Lower leg skin (tissue), 4 donors: Measurements from ENCODE around the gene SUSD2. TPM values are rescaled to one million over a fixed set of nuclear protein-coding genes. Genes with fewer than 3 reads are reported as not detected.
"Not testable (repeated sequence)": the region's sequence is repeated elsewhere in the genome, so short reads cannot be mapped to it uniquely, and the experiment has no call there.

ENCODE experiments used
- DNase-seq, 2 donors: peaks; one replicate each; pipeline ENCODE4 v3.0.0-alpha.2; 2019; ENCODE audit warnings: low spot score in 2 of 2
- H3K4me3 ChIP-seq: fragments of 200-600 bp; sonication (generic); 2 replicates; pipeline ENCODE4 v1.5.1; 2017; ENCODE audit warnings: mild to moderate bottlenecking, low read depth; ENCODE audit not compliant: poor library complexity, severe bottlenecking
- POLR2A ChIP-seq, 2 donors: fragments of 450-650 bp; IDR thresholded peaks; one replicate each; pipeline ENCODE4 v1.6.1; 2016 to 2017; ENCODE audit warnings: antibody characterized with exemption in 2 of 2, mild to moderate bottlenecking in 1 of 2, moderate library complexity in 1 of 2
- WGBS, 2 donors: methylation state at CpG; one replicate each; pipeline ENCODE4 v1.1.5; 2018; 5-methylcytosine and 5-hydroxymethylcytosine counted together
- intact Hi-C: fragments of 100-400 bp; cut with DNase I; formaldehyde crosslinking; loops from one replicate; pipeline ENCODE4 v1.15.0; 2023; ENCODE audit warnings: low total_unique reads
- total RNA-seq, 4 donors: library from RNA; depleted of rRNA; stranded (reverse); fragments of >200 nt; gene quantifications; one replicate each; pipeline ENCODE4 v1.1.0, GENCODE V29; 2016
- TF ChIP-seq, protein P1 (sequence below), 3 donors: fragments of 450-650 bp; IDR thresholded peaks; one replicate each; pipeline ENCODE4 v1.5.1; 2016; ENCODE audit warnings: antibody characterized with exemption in 3 of 3, mild to moderate bottlenecking in 3 of 3, moderate library complexity in 2 of 3

Gene SUSD2
- total RNA-seq, 4 donors from 2014 or later = 18.3 to 74.3 (median 27.0) TPM

GRCh38 chr22:24233816-24234215 lies 52.5 kb downstream of the SUSD2 start:
- no peak for TF ChIP-seq POLR2A (IDR thresholded peaks at IDR 0.05)
- TF ChIP-seq, protein P1, sequence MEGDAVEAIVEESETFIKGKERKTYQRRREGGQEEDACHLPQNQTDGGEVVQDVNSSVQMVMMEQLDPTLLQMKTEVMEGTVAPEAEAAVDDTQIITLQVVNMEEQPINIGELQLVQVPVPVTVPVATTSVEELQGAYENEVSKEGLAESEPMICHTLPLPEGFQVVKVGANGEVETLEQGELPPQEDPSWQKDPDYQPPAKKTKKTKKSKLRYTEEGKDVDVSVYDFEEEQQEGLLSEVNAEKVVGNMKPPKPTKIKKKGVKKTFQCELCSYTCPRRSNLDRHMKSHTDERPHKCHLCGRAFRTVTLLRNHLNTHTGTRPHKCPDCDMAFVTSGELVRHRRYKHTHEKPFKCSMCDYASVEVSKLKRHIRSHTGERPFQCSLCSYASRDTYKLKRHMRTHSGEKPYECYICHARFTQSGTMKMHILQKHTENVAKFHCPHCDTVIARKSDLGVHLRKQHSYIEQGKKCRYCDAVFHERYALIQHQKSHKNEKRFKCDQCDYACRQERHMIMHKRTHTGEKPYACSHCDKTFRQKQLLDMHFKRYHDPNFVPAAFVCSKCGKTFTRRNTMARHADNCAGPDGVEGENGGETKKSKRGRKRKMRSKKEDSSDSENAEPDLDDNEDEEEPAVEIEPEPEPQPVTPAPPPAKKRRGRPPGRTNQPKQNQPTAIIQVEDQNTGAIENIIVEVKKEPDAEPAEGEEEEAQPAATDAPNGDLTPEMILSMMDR (IDR thresholded peaks at IDR 0.05) = no peak
- no peak overlapping the region for H3K4me3 ChIP-seq
- intact Hi-C loops = no loop called here
- DNase-seq = no peak
- 92 to 96% methylated on average over 14 of the region's 14 CpGs for WGBS, 2 donors

- 85 to 91% methylated on average over 4 of the region's 4 CpGs for WGBS, 2 donors
- no peak for DNase-seq
- TF ChIP-seq POLR2A (IDR thresholded peaks at IDR 0.05) = no peak
- TF ChIP-seq, protein P1 (IDR thresholded peaks at IDR 0.05) = no peak
- H3K4me3 ChIP-seq = no peak overlapping the region
- intact Hi-C loops = no loop called here
Measured at GRCh38 chr22:24235315-24235714, 54.0 kb downstream of the SUSD2 start.

DNA sequence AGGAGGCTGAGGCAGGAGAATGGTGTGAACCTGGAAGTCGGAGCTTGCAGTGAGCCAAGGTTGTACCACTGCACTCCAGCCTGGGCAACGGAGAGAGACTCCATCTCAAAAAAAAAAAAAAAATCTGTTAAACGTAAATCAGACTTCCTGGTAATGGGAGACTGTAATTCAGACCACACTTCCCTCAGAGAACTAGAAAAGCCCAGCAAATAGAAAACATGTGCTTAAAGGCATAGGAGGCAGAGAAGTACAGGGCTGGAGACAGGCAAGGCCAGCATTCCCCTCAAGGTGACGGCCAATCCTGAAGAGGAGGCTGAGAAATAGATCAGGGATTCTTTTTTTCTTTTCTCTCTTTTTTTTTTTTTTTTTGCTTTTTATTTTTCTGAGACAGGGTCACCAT lies 55.4 kb downstream of the SUSD2 start:
- H3K4me3 ChIP-seq = no peak overlapping the region
- TF ChIP-seq, protein P1 (IDR thresholded peaks at IDR 0.05) = no peak
- TF ChIP-seq POLR2A (IDR thresholded peaks at IDR 0.05) = no peak
- WGBS, 2 donors = 67 to 77% methylated on average over 4 of the region's 4 CpGs
- no peak for DNase-seq
- intact Hi-C loops = no loop called here

- DNase-seq, intact Hi-C loops, H3K4me3 ChIP-seq: not testable (repeated sequence)
- 78 to 90% methylated on average over 13 of the region's 13 CpGs for WGBS, 2 donors
Measured at GRCh38 chr22:24238101-24238694, 56.9 kb downstream of the SUSD2 start.

Other genes starting within 250 kb of the SUSD2 start
- 10 to 100 TPM in 2 of 4 donors, 1 to 10 TPM in 1, not detected in 1; 2.4 to 14.3 (median 11.6) TPM for gene GSTT2B, start 220.3 kb upstream of the SUSD2 start, total RNA-seq
- gene DDTL, start 214.6 kb upstream of the SUSD2 start, total RNA-seq = 1 to 10 TPM in 2 of 4 donors, not detected in 2; 2.7 to 3.1 TPM
- gene DDT, start 207.0 kb upstream of the SUSD2 start, total RNA-seq = 100 to 1,000 TPM in 3 of 4 donors, 10 to 100 TPM in 1; 97.0 to 133 (median 118) TPM
- 1 to 10 TPM in 1 of 4 donors, under 1 TPM in 1, not detected in 2; 0.88 to 1.4 TPM for gene GSTT2, start 201.4 kb upstream of the SUSD2 start, total RNA-seq
- gene GSTT4, start 176.0 kb upstream of the SUSD2 start, total RNA-seq = not detected
- gene CABIN1, start 170.2 kb upstream of the SUSD2 start, total RNA-seq = 10 to 100 TPM; 16.9 to 43.0 (median 32.9) TPM
- gene GGT5, start 63.6 kb downstream of the SUSD2 start, total RNA-seq = 10 to 100 TPM in 3 of 4 donors, 1 to 10 TPM in 1; 9.7 to 54.4 (median 15.3) TPM
- gene SPECC1L, start 89.3 kb downstream of the SUSD2 start, total RNA-seq = 10 to 100 TPM; 17.6 to 30.6 (median 23.3) TPM
- 1 to 10 TPM in 2 of 4 donors, under 1 TPM in 2; 0.39 to 8.4 (median 1.3) TPM for gene ADORA2A, start 246.1 kb downstream of the SUSD2 start, total RNA-seq